ENCODE measurements around the gene PRPSAP2. TPM values are rescaled to one million over a fixed set of nuclear protein-coding genes. Genes with fewer than 3 reads are reported as not detected.

Gene PRPSAP2
- total and polyA plus RNA-seq, 3 donors from 2014 or later = 42.8 to 56.1 (median 55.4) TPM

- H3K36me3 ChIP-seq (ENCODE audit: low read depth, missing control alignments) = no peaks in the 10 kb centered on the region
- no peaks in the 10 kb centered on the region for H3K9me3 ChIP-seq
- H3K27me3 ChIP-seq = no peaks in the 10 kb centered on the region
- no peak for TF ChIP-seq CTCF (IDR thresholded peaks at IDR 0.05)
- TF ChIP-seq POLR2A (IDR thresholded peaks at IDR 0.05) = no peak
- intact Hi-C loops (cut with DNase I; ENCODE audit: low total_unique reads) = no loop called here
- 80 to 87% methylated on average over 7 to 15 of the region's 15 CpGs for WGBS, 2 donors
- no peak overlapping the region for H3K27ac ChIP-seq
- no peak for DNase-seq
- H3K4me1 ChIP-seq = no peaks in the 10 kb centered on the region
- H3K4me3 ChIP-seq = no peak overlapping the region
Observed at GRCh38 chr17:18960241-18960665, 102.3 kb downstream of the PRPSAP2 start.

DNA sequence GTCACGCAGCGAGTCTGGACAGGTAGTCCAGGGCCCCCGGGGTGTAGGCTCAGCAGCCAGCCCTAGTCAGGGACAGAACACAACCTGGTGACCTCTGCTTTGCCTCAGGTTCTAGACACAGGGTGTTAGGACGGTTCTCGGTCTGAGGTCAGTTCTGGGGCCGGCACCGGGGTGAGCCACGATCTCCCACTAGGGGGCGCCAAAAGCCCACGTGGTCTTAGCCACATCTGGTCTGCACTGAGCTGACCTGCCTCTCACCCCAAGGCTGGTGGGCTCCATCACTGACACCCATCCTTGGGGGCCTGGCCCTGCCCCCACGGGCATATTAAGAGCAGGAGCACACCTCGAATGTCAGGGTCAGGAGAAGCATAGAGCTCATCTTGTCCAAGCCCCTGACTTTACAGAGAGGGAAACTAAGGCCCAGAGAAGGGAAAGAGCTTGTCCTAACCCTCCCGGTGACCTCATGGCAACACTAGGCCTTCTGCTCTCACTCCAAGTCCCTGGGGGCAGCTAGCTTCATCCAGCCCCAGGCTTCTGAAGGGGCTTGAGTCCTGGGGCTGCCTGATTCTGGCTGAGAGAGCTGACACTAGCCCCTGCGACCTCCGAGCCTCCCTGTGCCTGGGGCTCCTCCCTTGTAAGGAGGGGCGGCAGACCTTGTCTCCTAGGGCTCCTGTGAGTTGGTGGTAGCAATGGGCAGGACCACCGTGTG lies 103.0 kb downstream of the PRPSAP2 start:
- H3K36me3 ChIP-seq (ENCODE audit: low read depth, missing control alignments) = no peaks in the 10 kb centered on the region
- DNase-seq = peak; percentile 87
- intact Hi-C loops (cut with DNase I; ENCODE audit: low total_unique reads) = no loop called here
- no peaks in the 10 kb centered on the region for H3K9me3 ChIP-seq
- TF ChIP-seq CTCF (IDR thresholded peaks at IDR 0.05) (peak; percentile 72 to 91 (median 81)), POLR2A (IDR thresholded peaks at IDR 0.05) (no peak)
- H3K27me3 ChIP-seq = no peaks in the 10 kb centered on the region
- 47 to 54% methylated on average over 3 to 15 of the region's 17 CpGs for WGBS, 2 donors
- no peak overlapping the region for H3K27ac ChIP-seq
- no peaks in the 10 kb centered on the region for H3K4me1 ChIP-seq
- no peak overlapping the region for H3K4me3 ChIP-seq

DNA sequence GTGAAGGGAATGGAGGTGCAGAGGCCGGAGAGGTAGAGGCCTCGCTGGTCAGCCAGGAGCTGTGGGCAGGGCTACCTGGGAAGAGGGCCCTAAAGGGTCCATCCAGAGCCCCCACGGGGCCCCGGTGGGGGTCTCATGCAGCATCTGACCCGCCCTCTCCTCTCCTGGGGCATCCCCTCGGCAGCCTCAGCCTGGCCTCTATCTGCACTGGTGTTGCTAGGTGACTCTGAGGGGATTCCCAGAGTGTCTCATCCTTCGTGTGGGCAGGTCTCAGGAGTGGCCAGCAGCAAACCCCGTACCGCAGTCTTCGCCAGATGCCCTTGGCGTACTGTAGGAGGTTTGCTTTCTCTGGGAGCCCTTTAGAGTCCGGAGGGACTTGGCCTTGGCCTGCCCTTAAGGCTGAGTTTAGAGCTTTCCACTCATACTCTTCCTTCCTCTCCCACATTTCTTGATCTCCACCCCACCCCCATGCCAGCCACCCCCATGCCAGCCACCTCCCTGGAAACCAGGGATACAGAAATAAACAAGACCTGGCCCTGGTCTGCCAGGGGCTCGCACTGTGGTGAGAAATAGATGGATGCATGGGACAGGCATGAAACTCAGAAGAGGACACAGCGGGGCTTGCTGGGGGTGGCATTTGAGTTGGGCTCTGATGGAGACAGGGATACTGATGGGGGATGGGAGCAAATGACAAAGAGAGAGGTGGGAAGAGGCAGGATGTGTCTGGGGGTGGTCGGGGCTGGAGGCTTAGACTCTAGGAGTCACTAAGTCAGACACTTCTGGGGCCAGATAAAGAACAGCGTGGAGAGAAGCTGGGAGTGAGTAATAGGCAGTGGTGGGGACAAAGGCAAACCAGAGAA lies 103.9 kb downstream of the PRPSAP2 start:
- H3K4me3 ChIP-seq = no peak overlapping the region
- no peak overlapping the region for H3K27ac ChIP-seq
- TF ChIP-seq POLR2A (IDR thresholded peaks at IDR 0.05) = no peak
- no peak for TF ChIP-seq CTCF (IDR thresholded peaks at IDR 0.05)
- H3K4me1 ChIP-seq = no peaks in the 10 kb centered on the region
- intact Hi-C loops (cut with DNase I; ENCODE audit: low total_unique reads) = no loop called here
- WGBS, 2 donors = 63 to 72% methylated on average over 11 to 16 of the region's 16 CpGs
- DNase-seq = peak; percentile 27
- H3K36me3 ChIP-seq (ENCODE audit: low read depth, missing control alignments) = no peaks in the 10 kb centered on the region
- no peaks in the 10 kb centered on the region for H3K9me3 ChIP-seq
- H3K27me3 ChIP-seq = no peaks in the 10 kb centered on the region

- no peak for DNase-seq
- intact Hi-C loops (cut with DNase I; ENCODE audit: low total_unique reads) = no loop called here
- Histone ChIP-seq H3K4me3 (no peak overlapping the region), H3K4me1 (no peaks in the 10 kb centered on the region), H3K27me3 (no peaks in the 10 kb centered on the region), H3K27ac (no peak overlapping the region), H3K36me3 (ENCODE audit: low read depth, missing control alignments) (no peaks in the 10 kb centered on the region), H3K9me3 (no peaks in the 10 kb centered on the region)
- 88 to 90% methylated on average over 6 of the region's 6 CpGs for WGBS, 2 donors
- TF ChIP-seq CTCF (IDR thresholded peaks at IDR 0.05) (no peak), POLR2A (IDR thresholded peaks at IDR 0.05) (no peak)
Observed at GRCh38 chr17:18962494-18962815, 104.5 kb downstream of the PRPSAP2 start.

All from testis (tissue), 3 donors.